ENCODE data around the gene ERBB4. TPM values are rescaled to one million over a fixed set of nuclear protein-coding genes. Genes with fewer than 3 reads are reported as not detected.

Gene ERBB4
- total RNA-seq, 2 donors from 2014 or later: not detected

GRCh38 chr2:211986313-211986712 lies 552.3 kb downstream of the ERBB4 start:
- Mint-ChIP-seq H3K4me3 (no peak overlapping the region), H3K4me1 (ENCODE audit: low read depth in 2 of 2) (no peaks in the 10 kb centered on the region), H3K27ac (no peak overlapping the region), H3K36me3 (no peaks in the 10 kb centered on the region), H3K27me3 (no peaks in the 10 kb centered on the region), H3K9me3 (peaks cover 4% of the 10 kb centered on the region)
- ATAC-seq (no peak), DNase-seq (ENCODE audit: low spot score) (no peak)

- H3K4me1 Mint-ChIP-seq (ENCODE audit: low read depth in 2 of 2): no peaks in the 10 kb centered on the region
- no peaks in the 10 kb centered on the region for H3K36me3 Mint-ChIP-seq
- no peak overlapping the region for H3K4me3 Mint-ChIP-seq
- H3K9me3 Mint-ChIP-seq: peaks cover 4% of the 10 kb centered on the region
- ATAC-seq: no peak
- no peak overlapping the region for H3K27ac Mint-ChIP-seq
- DNase-seq (ENCODE audit: low spot score): no peak
- H3K27me3 Mint-ChIP-seq: no peaks in the 10 kb centered on the region
Observed at GRCh38 chr2:211985393-211985792, 553.2 kb downstream of the ERBB4 start.

GRCh38 chr2:211982162-211982561 lies 556.4 kb downstream of the ERBB4 start:
- Mint-ChIP-seq H3K36me3 (no peaks in the 10 kb centered on the region), H3K9me3 (peaks cover 8% of the 10 kb centered on the region), H3K4me3 (no peak overlapping the region), H3K4me1 (ENCODE audit: low read depth in 2 of 2) (no peaks in the 10 kb centered on the region), H3K27me3 (no peaks in the 10 kb centered on the region), H3K27ac (no peak overlapping the region)
- DNase-seq (ENCODE audit: low spot score): no peak
- no peak for ATAC-seq

GRCh38 chr2:211981451-211981850 lies 557.2 kb downstream of the ERBB4 start:
- H3K27me3 Mint-ChIP-seq: no peaks in the 10 kb centered on the region
- H3K27ac Mint-ChIP-seq: no peak overlapping the region
- peaks cover 8% of the 10 kb centered on the region for H3K9me3 Mint-ChIP-seq
- no peaks in the 10 kb centered on the region for H3K36me3 Mint-ChIP-seq
- DNase-seq (ENCODE audit: low spot score) (no peak), ATAC-seq (no peak)
- no peaks in the 10 kb centered on the region for H3K4me1 Mint-ChIP-seq (ENCODE audit: low read depth in 2 of 2)
- H3K4me3 Mint-ChIP-seq: no peak overlapping the region

GRCh38 chr2:211976076-211976475 lies 562.5 kb downstream of the ERBB4 start:
- no peak overlapping the region for H3K27ac Mint-ChIP-seq

GRCh38 chr2:211967234-211967633 lies 571.4 kb downstream of the ERBB4 start:
- Mint-ChIP-seq H3K27ac (no peak overlapping the region), H3K4me3 (no peak overlapping the region), H3K36me3 (peaks cover 7% of the 10 kb centered on the region), H3K27me3 (no peaks in the 10 kb centered on the region), H3K4me1 (ENCODE audit: low read depth in 2 of 2) (no peaks in the 10 kb centered on the region), H3K9me3 (peaks cover 4% of the 10 kb centered on the region)
- DNase-seq (ENCODE audit: low spot score) (no peak), ATAC-seq (no peak)

More at GRCh38 chr2:211976076-211976475, 562.5 kb downstream of the ERBB4 start:
- Mint-ChIP-seq H3K27me3 (no peaks in the 10 kb centered on the region), H3K36me3 (peaks cover under 1% of the 10 kb centered on the region), H3K4me1 (ENCODE audit: low read depth in 2 of 2) (no peaks in the 10 kb centered on the region), H3K9me3 (peaks cover 11% of the 10 kb centered on the region), H3K4me3 (no peak overlapping the region)
- no peak for ATAC-seq
- no peak for DNase-seq (ENCODE audit: low spot score)

GRCh38 chr2:211963969-211964368 lies 574.6 kb downstream of the ERBB4 start:
- ATAC-seq (no peak), DNase-seq (ENCODE audit: low spot score) (no peak)
- H3K27ac Mint-ChIP-seq: no peak overlapping the region
- H3K4me3 Mint-ChIP-seq: no peak overlapping the region
- H3K4me1 Mint-ChIP-seq (ENCODE audit: low read depth in 2 of 2): no peaks in the 10 kb centered on the region
- H3K36me3 Mint-ChIP-seq: no peaks in the 10 kb centered on the region
- H3K9me3 Mint-ChIP-seq: peaks cover 8% of the 10 kb centered on the region
- no peaks in the 10 kb centered on the region for H3K27me3 Mint-ChIP-seq

GRCh38 chr2:211957799-211958198 lies 580.8 kb downstream of the ERBB4 start:
- Mint-ChIP-seq H3K9me3 (peaks cover 8% of the 10 kb centered on the region), H3K36me3 (no peaks in the 10 kb centered on the region), H3K27ac (no peak overlapping the region), H3K27me3 (no peaks in the 10 kb centered on the region), H3K4me3 (no peak overlapping the region), H3K4me1 (ENCODE audit: low read depth in 2 of 2) (no peaks in the 10 kb centered on the region)
- DNase-seq (ENCODE audit: low spot score): no peak
- no peak for ATAC-seq

GRCh38 chr2:211955648-211956047 lies 583.0 kb downstream of the ERBB4 start:
- H3K9me3 Mint-ChIP-seq: peaks cover 6% of the 10 kb centered on the region
- H3K27ac Mint-ChIP-seq: no peak overlapping the region
- H3K4me3 Mint-ChIP-seq: no peak overlapping the region
- ATAC-seq (no peak), DNase-seq (ENCODE audit: low spot score) (no peak)
- H3K36me3 Mint-ChIP-seq: no peaks in the 10 kb centered on the region
- H3K27me3 Mint-ChIP-seq: no peaks in the 10 kb centered on the region
- no peaks in the 10 kb centered on the region for H3K4me1 Mint-ChIP-seq (ENCODE audit: low read depth in 2 of 2)

- no peak overlapping the region for H3K27ac Mint-ChIP-seq
- H3K4me1 Mint-ChIP-seq (ENCODE audit: low read depth in 2 of 2): no peaks in the 10 kb centered on the region
- H3K9me3 Mint-ChIP-seq: peaks cover 14% of the 10 kb centered on the region
- no peaks in the 10 kb centered on the region for H3K36me3 Mint-ChIP-seq
- ATAC-seq (no peak), DNase-seq (ENCODE audit: low spot score) (no peak)
- no peaks in the 10 kb centered on the region for H3K27me3 Mint-ChIP-seq
- H3K4me3 Mint-ChIP-seq: no peak overlapping the region
Observed at GRCh38 chr2:211948932-211949331, 589.7 kb downstream of the ERBB4 start.

GRCh38 chr2:211946960-211947359 lies 591.6 kb downstream of the ERBB4 start:
- H3K27ac Mint-ChIP-seq: no peak overlapping the region
- DNase-seq (ENCODE audit: low spot score) (no peak), ATAC-seq (no peak)
- no peak overlapping the region for H3K4me3 Mint-ChIP-seq
- peaks cover 12% of the 10 kb centered on the region for H3K9me3 Mint-ChIP-seq
- H3K4me1 Mint-ChIP-seq (ENCODE audit: low read depth in 2 of 2): no peaks in the 10 kb centered on the region
- no peaks in the 10 kb centered on the region for H3K36me3 Mint-ChIP-seq
- H3K27me3 Mint-ChIP-seq: no peaks in the 10 kb centered on the region

- H3K4me3 Mint-ChIP-seq: no peak overlapping the region
- no peak for ATAC-seq
- no peaks in the 10 kb centered on the region for H3K36me3 Mint-ChIP-seq
- H3K27ac Mint-ChIP-seq: no peak overlapping the region
- no peaks in the 10 kb centered on the region for H3K4me1 Mint-ChIP-seq (ENCODE audit: low read depth in 2 of 2)
- H3K9me3 Mint-ChIP-seq: peaks cover 6% of the 10 kb centered on the region
- DNase-seq (ENCODE audit: low spot score): no peak
- no peaks in the 10 kb centered on the region for H3K27me3 Mint-ChIP-seq
Observed at GRCh38 chr2:211944572-211944971, 594.0 kb downstream of the ERBB4 start.

GRCh38 chr2:211942153-211942552 lies 596.4 kb downstream of the ERBB4 start:
- no peaks in the 10 kb centered on the region for H3K4me1 Mint-ChIP-seq (ENCODE audit: low read depth in 2 of 2)
- no peak for ATAC-seq
- DNase-seq (ENCODE audit: low spot score): no peak
- H3K36me3 Mint-ChIP-seq: no peaks in the 10 kb centered on the region
- no peaks in the 10 kb centered on the region for H3K27me3 Mint-ChIP-seq
- no peak overlapping the region for H3K4me3 Mint-ChIP-seq
- H3K9me3 Mint-ChIP-seq: no peaks in the 10 kb centered on the region
- no peak overlapping the region for H3K27ac Mint-ChIP-seq

GRCh38 chr2:211941216-211941747 lies 597.3 kb downstream of the ERBB4 start:
- no peak for DNase-seq (ENCODE audit: low spot score)
- Mint-ChIP-seq H3K36me3 (no peaks in the 10 kb centered on the region), H3K4me1 (ENCODE audit: low read depth in 2 of 2) (no peaks in the 10 kb centered on the region), H3K27me3 (no peaks in the 10 kb centered on the region), H3K9me3 (no peaks in the 10 kb centered on the region), H3K4me3 (no peak overlapping the region), H3K27ac (no peak overlapping the region)
- ATAC-seq: no peak

GRCh38 chr2:211939177-211939576 lies 599.4 kb downstream of the ERBB4 start:
- H3K27ac Mint-ChIP-seq: no peak overlapping the region
- no peak for ATAC-seq
- no peak overlapping the region for H3K4me3 Mint-ChIP-seq
- no peaks in the 10 kb centered on the region for H3K27me3 Mint-ChIP-seq
- no peak for DNase-seq (ENCODE audit: low spot score)
- H3K36me3 Mint-ChIP-seq: no peaks in the 10 kb centered on the region
- H3K4me1 Mint-ChIP-seq (ENCODE audit: low read depth in 2 of 2): no peaks in the 10 kb centered on the region
- H3K9me3 Mint-ChIP-seq: no peaks in the 10 kb centered on the region
